Sigmoid colon (tissue), 4 donors: Measurements from ENCODE around the gene LPCAT3.

ENCODE experiments used
- EP300 ChIP-seq, 4 donors: sonication (generic); formaldehyde crosslinking; IDR thresholded peaks; one replicate each; pipeline ENCODE4 v1.6.1; 2017; ENCODE audit warnings: antibody characterized with exemption in 4 of 4
- POLR2A ChIP-seq, 2 donors: fragments of 450-650 bp; IDR thresholded peaks; one replicate each; pipeline ENCODE4 v1.6.1; 2016; ENCODE audit warnings: antibody characterized with exemption in 2 of 2, mild to moderate bottlenecking in 2 of 2, moderate library complexity in 2 of 2
- POLR2AphosphoS5 ChIP-seq, 4 donors: sonication (generic); formaldehyde crosslinking; IDR thresholded peaks; one replicate each; pipeline ENCODE4 v1.6.1; 2017; ENCODE audit warnings: antibody characterized with exemption in 4 of 4
- TF ChIP-seq, protein P1 (sequence below), 4 experiments: fragments of 450-650 bp in 3 of 4; fragments of 200-600 bp in 1 of 4; IDR thresholded peaks; one replicate each; pipeline ENCODE4 v1.5.1; 2016 to 2019; ENCODE audit warnings: antibody characterized with exemption in 4 of 4, mild to moderate bottlenecking in 3 of 4, moderate library complexity in 2 of 4

DNA sequence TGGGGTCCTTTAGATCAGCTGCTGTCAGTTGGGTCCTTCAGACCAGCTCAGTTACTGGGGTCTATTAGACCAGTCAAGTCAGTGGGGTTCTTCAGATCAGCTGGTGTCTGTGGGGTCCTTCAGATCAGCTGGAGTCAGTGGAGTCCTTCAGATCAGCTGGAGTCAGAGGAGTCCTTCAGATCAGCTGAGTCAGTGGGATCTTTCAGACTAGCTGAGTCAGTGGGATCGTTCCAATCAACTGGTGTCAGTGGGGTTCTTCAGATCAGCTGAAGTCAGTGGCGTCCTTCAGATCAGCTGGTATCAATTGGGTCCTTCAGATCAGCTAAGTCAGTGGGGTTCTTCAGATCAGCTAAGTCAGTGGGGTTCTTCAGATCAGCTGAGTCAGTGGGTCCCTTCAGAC lies 14.7 kb upstream of the LPCAT3 start:
- TF ChIP-seq, protein P1, sequence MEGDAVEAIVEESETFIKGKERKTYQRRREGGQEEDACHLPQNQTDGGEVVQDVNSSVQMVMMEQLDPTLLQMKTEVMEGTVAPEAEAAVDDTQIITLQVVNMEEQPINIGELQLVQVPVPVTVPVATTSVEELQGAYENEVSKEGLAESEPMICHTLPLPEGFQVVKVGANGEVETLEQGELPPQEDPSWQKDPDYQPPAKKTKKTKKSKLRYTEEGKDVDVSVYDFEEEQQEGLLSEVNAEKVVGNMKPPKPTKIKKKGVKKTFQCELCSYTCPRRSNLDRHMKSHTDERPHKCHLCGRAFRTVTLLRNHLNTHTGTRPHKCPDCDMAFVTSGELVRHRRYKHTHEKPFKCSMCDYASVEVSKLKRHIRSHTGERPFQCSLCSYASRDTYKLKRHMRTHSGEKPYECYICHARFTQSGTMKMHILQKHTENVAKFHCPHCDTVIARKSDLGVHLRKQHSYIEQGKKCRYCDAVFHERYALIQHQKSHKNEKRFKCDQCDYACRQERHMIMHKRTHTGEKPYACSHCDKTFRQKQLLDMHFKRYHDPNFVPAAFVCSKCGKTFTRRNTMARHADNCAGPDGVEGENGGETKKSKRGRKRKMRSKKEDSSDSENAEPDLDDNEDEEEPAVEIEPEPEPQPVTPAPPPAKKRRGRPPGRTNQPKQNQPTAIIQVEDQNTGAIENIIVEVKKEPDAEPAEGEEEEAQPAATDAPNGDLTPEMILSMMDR (IDR thresholded peaks at IDR 0.05) = no peak
- TF ChIP-seq POLR2AphosphoS5 (IDR thresholded peaks at IDR 0.05) (no peak), POLR2A (IDR thresholded peaks at IDR 0.05) (no peak), EP300 (IDR thresholded peaks at IDR 0.05) (no peak)
